DMS153 treated with DMSO at 0.1 percent for 48 hours (cell line): ENCODE data around the gene PHACTR1.

ENCODE experiments used
- DNase-seq: peaks from one replicate; lab custom pipeline; 2025; ENCODE audit not compliant: unreplicated experiment; lab: John Stamatoyannopoulos, UW

PHACTR1 gene

GRCh38 chr6:13014504-13015378 is 298.2 kb downstream of the PHACTR1 start:
- DNase-seq: no peak

GRCh38 chr6:13015379-13015681 is 298.8 kb downstream of the PHACTR1 start:
- DNase-seq: no peak

DNA sequence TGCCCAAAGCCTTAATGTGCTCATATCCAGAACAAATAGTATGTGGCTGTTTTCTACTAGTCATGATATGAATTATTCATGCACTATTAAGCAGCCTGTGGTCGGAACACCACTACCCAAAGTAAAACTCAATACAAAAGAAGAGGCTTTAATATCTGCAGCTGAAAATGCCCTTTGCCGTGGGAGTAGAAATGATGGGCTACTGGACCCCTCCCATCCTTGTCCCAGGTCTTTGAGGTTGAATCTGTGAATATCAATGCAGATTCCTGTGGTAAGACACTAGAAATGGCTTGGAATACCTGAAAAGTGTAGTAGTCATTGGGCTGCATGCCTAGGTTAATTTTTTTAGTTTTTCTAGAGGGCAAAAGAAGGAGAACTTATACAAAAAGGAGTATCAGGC is 308.0 kb downstream of the PHACTR1 start:
- DNase-seq: no peak

GRCh38 chr6:13025893-13026499 is 309.4 kb downstream of the PHACTR1 start:
- no peak for DNase-seq

GRCh38 chr6:13026557-13026956 is 310.0 kb downstream of the PHACTR1 start:
- DNase-seq: no peak

GRCh38 chr6:13027207-13027606 is 310.6 kb downstream of the PHACTR1 start:
- DNase-seq: no peak

GRCh38 chr6:13030396-13030795 is 313.8 kb downstream of the PHACTR1 start:
- no peak for DNase-seq

GRCh38 chr6:13032566-13032965 is 316.0 kb downstream of the PHACTR1 start:
- DNase-seq: no peak

DNA sequence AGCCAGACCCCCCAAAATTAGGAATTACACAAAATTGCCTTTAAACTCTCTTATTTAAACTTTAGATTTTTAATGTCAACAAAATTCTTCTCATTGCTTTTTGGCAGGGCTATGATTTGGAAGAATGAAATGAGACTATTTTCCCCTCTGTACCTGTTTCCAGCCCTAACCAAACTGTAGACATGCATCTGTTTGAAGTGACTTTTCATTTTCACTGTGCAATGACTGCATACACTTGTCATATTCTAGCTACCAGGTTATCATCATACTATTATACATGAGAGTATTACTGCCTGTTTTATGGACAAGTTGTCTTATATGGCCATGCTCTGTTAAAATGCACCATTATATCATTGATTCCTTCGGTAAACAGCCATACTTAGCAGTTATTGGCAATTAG is 316.6 kb downstream of the PHACTR1 start:
- DNase-seq: no peak

GRCh38 chr6:13034316-13034715 is 317.7 kb downstream of the PHACTR1 start:
- DNase-seq: no peak

DNA sequence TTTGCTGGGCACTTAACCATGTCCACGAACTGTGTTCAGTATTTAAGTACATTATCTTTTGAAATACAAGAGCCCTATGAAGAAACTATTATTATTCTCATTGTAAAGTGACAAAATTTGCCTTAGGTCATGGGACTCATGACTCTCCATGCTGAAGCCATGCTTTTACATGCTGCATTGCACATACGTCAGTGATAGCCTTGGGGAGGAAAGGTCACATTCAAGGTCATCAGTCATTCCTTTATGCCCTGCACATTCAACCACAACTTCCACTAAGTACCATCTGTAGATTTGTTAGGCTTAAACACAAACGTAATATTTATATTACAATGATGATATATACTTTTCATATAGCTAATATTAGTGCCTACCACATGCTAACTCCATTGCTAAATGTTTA is 319.0 kb downstream of the PHACTR1 start:
- DNase-seq: no peak

DNA sequence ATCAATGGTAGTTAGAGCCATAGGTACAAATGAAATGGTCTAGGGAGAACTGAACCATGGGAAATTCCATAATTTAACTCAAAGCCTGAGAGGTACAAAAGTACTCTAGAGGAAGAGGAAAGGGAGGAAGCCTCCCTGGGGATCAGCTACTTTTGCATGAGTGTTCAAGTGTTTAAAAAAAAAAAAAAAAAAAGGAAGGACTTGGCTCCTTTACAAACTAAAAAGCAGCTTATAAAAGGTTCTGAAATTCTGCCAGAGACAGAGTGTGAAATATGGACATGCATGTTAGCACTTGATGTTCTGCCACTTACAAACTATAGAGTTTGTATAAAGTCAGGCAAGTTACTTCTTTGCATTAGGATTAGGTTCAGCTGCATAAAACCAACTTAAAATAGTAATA is 321.7 kb downstream of the PHACTR1 start:
- no peak for DNase-seq

- no peak for DNase-seq
Observed at GRCh38 chr6:13038741-13039190, 322.2 kb downstream of the PHACTR1 start.

DNA sequence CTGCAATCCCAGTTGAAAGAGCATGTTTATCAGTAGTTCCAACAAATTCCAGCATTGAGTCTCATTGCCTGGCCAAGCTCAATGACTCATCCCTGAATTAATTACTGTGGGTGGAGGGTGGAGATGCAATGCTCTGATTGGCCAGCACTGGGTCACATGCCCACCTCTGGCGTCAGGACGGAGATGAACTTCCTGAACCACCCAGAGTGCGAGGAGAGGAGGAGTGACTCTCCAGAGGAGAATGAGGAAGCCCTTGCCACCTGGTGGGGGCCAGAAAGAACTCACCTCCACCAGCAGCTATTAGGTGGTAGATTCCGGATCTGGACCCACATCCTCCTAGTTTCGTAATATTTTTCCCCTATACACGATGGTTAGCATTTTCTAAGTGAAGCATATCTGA is 327.8 kb downstream of the PHACTR1 start:
- DNase-seq: no peak

DNA sequence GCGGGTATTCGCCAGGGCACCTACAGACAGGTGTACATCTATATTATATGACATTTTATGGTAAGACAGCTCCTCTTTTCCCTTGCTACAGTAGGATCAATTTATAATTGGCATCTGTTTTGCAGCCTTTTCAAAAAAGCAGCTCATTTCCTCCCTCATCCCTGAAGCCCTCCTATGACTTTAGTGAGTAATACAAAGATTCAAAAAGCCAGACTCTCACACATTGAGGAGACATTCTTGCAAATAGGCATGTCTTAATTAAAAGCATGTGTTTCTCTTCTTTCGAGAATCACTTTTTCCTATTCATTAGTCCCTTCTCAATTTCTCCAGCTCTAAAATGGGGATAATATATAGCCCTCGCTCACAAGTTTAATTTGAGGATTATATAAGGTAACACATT is 328.3 kb downstream of the PHACTR1 start:
- DNase-seq: no peak

GRCh38 chr6:13045676-13046075 is 329.1 kb downstream of the PHACTR1 start:
- DNase-seq: no peak

DNA sequence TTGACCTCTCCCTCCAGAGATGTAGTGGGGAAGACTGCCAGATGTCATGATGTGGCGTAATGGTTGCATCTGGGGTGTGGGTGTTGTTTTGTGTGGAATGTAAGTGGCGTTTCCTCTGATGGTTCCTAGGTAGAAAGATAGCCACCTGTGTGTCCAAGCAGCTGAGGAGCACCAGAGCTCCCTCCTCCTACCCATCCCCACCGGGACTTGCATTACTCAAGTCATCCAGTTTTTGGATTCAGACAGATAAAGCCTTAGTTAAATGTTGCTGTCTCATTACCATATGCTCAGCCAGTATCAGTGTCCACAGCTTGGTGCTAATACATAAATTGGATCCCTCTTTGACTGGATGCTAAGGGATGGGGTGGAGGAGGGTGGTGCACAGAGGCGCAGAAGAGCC is 329.5 kb downstream of the PHACTR1 start:
- DNase-seq: no peak

- no peak for DNase-seq
Observed at GRCh38 chr6:13048113-13048512, 331.5 kb downstream of the PHACTR1 start.

DNA sequence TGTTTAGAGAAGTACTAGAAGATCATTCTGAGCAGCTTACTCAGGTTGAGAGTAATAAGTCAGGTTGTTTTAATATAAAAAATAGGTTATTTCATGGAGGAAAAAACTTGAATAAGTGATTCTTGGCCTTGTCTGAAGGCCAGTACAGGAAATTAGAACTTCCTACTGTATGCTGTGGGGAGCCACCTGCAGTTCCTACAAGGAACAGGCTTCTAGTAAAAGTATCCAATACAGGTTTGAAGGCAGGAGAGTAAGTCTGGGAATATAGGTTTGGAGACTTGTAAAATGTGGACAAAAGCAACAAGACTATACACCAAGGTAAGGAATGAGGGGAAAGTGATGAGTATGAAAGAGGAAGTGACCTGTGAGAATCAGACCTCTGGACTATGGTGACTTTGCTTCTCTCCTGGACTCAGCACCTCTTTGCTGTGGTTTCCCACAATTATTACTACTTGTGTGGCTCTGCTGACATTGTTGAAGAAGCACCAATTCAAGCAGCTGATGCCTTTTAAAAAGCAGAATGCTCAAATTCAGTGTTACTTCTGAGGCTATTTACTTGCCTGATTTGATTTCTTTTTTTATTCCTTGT is 333.2 kb downstream of the PHACTR1 start:
- no peak for DNase-seq

DNA sequence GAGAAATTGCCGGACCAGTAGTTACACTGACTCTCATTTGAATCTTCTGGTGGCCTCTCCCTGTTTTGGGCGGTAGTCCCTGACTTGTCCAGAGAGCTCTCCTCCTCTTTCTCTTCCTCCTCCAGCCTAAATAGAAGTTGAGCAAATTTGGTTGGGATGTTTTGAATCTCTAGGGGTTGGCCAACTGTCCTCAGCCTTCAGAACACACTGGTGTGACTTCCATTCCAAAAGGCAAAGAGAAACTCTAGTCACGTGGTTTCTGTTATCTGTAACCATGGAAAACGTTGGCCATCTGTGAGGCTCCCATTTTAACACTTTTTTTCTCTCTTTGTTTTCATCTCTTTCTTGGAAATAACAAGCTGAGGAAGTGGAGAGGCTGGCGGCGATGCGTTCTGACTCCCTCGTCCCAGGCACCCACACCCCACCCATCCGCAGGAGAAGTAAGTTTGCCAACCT is 336.5 kb downstream of the PHACTR1 start:
- DNase-seq: no peak

DNA sequence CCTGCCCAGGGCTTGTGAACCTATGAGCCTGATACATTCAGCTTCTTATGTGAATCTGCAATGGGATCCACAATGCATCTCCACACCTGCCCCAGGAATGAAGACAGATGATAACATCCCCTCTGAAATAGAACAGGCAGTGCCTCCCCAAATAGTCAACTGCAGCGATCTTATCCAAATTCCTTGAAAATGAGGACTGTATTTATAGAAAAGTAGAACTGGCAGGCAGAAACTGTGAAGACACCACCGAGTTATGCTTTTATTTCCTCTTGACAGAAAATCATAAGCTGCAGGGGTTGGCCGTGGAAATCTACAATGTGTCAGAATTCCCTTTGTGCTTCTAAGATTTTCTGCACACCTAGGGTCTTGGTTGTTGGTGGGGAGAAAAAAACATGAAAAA is 341.5 kb downstream of the PHACTR1 start:
- no peak for DNase-seq

- DNase-seq: no peak
Observed at GRCh38 chr6:13059026-13059425, 342.5 kb downstream of the PHACTR1 start.
